Smooth muscle cell (in vitro differentiated cells): Measurements from ENCODE around the gene MAST4. TPM values are rescaled to one million over a fixed set of nuclear protein-coding genes. Genes with fewer than 3 reads are reported as not detected.

Source experiments
- DNase-seq: peaks from one replicate; lab custom pipeline; 2025; ENCODE audit not compliant: unreplicated experiment; lab: John Stamatoyannopoulos, UW
- H2AFZ ChIP-seq: fragments of 200-600 bp; sonication (generic); 2 replicates; pipeline ENCODE4 v1.6.0; 2016; ENCODE audit warnings: antibody characterized with exemption, low read depth, mild to moderate bottlenecking
- H3F3A ChIP-seq: fragments of 200-600 bp; sonication (generic); 2 replicates; pipeline ENCODE4 v1.6.0; 2017; ENCODE audit warnings: antibody characterized with exemption, low read depth
- H3K27ac ChIP-seq: fragments of 200-600 bp; sonication (generic); 2 replicates; pipeline ENCODE4 v1.5.1; 2016; ENCODE audit warnings: low read depth, mild to moderate bottlenecking
- H3K27me3 ChIP-seq: fragments of 200-600 bp; sonication (generic); 2 replicates; pipeline ENCODE4 v1.6.1; 2016; ENCODE audit warnings: low read depth, mild to moderate bottlenecking
- H3K36me3 ChIP-seq: fragments of 200-600 bp; sonication (generic); 2 replicates; pipeline ENCODE4 v1.5.1; 2016; ENCODE audit warnings: low read depth
- H3K4me1 ChIP-seq: fragments of 200-600 bp; sonication (generic); 2 replicates; pipeline ENCODE4 v1.5.1; 2016; ENCODE audit warnings: low read depth
- H3K4me2 ChIP-seq: fragments of 200-600 bp; sonication (generic); 2 replicates; pipeline ENCODE4 v1.6.0; 2016; ENCODE audit warnings: mild to moderate bottlenecking
- H3K4me3 ChIP-seq: fragments of 200-600 bp; sonication (generic); 2 replicates; pipeline ENCODE4 v1.5.1; 2016; ENCODE audit warnings: mild to moderate bottlenecking
- H3K79me2 ChIP-seq: fragments of 200-600 bp; sonication (generic); 2 replicates; pipeline ENCODE4 v1.6.0; 2016; ENCODE audit warnings: low read depth, mild to moderate bottlenecking
- H3K9ac ChIP-seq: fragments of 200-600 bp; sonication (generic); 2 replicates; pipeline ENCODE4 v1.6.0; 2016; ENCODE audit warnings: low read depth
- H3K9me3 ChIP-seq: fragments of 200-600 bp; sonication (generic); replicated peaks from 2 replicates; pipeline ENCODE4 v1.5.1; 2016; ENCODE audit warnings: low read depth
- H4K20me1 ChIP-seq: fragments of 200-600 bp; sonication (generic); 2 replicates; pipeline ENCODE4 v1.6.0; 2016; ENCODE audit warnings: low read depth
- CTCF ChIP-seq: fragments of 200-600 bp; sonication (generic); IDR thresholded peaks from 2 replicates; pipeline ENCODE4 v1.5.1; 2017; ENCODE audit warnings: borderline replicate concordance, mild to moderate bottlenecking, antibody characterized with exemption; ENCODE audit not compliant: insufficient read depth, poor library complexity, severe bottlenecking
- WGBS: methylation state at CpG from one replicate; pipeline ENCODE4 v1.1.7; 2016; ENCODE audit warnings: low lambda C conversion rate; 5-methylcytosine and 5-hydroxymethylcytosine counted together
- polyA plus RNA-seq: library from polyadenylated mRNA; unstranded; fragments of >200 nt; fragmentation: Nextera tagmentation; extraction: Ambion mirVana; gene quantifications from 2 replicates; pipeline ENCODE4 v1.2.1, GENCODE V29; 2016
- total RNA-seq: library from RNA; depleted of rRNA; stranded (reverse); fragments of >200 nt; gene quantifications from 2 replicates; pipeline ENCODE4 v1.2.3, GENCODE V29; 2014

Gene MAST4
- total and polyA plus RNA-seq, 2 experiments from 2014 or later = 6.3 to 24.0 TPM

GRCh38 chr5:66972004-66972403 is 375.8 kb downstream of the MAST4 start:
- no peaks in the 10 kb centered on the region for H3K27me3 ChIP-seq
- H3K36me3 ChIP-seq = no peaks in the 10 kb centered on the region
- no peak overlapping the region for H3K4me3 ChIP-seq
- H3K79me2 ChIP-seq = no peaks in the 10 kb centered on the region
- H3K4me1 ChIP-seq = no peaks in the 10 kb centered on the region
- no peak for DNase-seq
- no peak for TF ChIP-seq CTCF
- no peak overlapping the region for H2AFZ ChIP-seq
- WGBS = 91% methylated on average over 2 of the region's 2 CpGs
- H3K27ac ChIP-seq = no peak overlapping the region
- H3F3A ChIP-seq = no peaks in the 10 kb centered on the region
- H4K20me1 ChIP-seq = no peaks in the 10 kb centered on the region
- no peak overlapping the region for H3K9ac ChIP-seq
- H3K4me2 ChIP-seq = no peak overlapping the region
- no peaks in the 10 kb centered on the region for H3K9me3 ChIP-seq

GRCh38 chr5:66974256-66974655 is 378.1 kb downstream of the MAST4 start:
- peaks cover 5% of the 10 kb centered on the region for H3K27me3 ChIP-seq
- H3K79me2 ChIP-seq = no peaks in the 10 kb centered on the region
- H3K9ac ChIP-seq = no peak overlapping the region
- no peaks in the 10 kb centered on the region for H3K4me1 ChIP-seq
- TF ChIP-seq CTCF = no peak
- H3K4me3 ChIP-seq = no peak overlapping the region
- no peaks in the 10 kb centered on the region for H3K9me3 ChIP-seq
- H3K27ac ChIP-seq = no peak overlapping the region
- H3F3A ChIP-seq = no peaks in the 10 kb centered on the region
- H2AFZ ChIP-seq = no peak overlapping the region
- H3K4me2 ChIP-seq = no peak overlapping the region
- no peaks in the 10 kb centered on the region for H3K36me3 ChIP-seq
- no peak for DNase-seq
- 58% methylated on average over 6 of the region's 6 CpGs for WGBS
- no peaks in the 10 kb centered on the region for H4K20me1 ChIP-seq

- TF ChIP-seq CTCF = no peak
- 94% methylated on average over 4 of the region's 4 CpGs for WGBS
- Histone ChIP-seq H3K4me3 (no peak overlapping the region), H3K27ac (no peak overlapping the region), H3K9me3 (no peaks in the 10 kb centered on the region), H3K79me2 (no peaks in the 10 kb centered on the region), H3F3A (no peaks in the 10 kb centered on the region), H3K4me1 (peaks cover 4% of the 10 kb centered on the region), H3K36me3 (no peaks in the 10 kb centered on the region), H3K9ac (no peak overlapping the region), H2AFZ (no peak overlapping the region), H4K20me1 (no peaks in the 10 kb centered on the region), H3K27me3 (peaks cover 5% of the 10 kb centered on the region), H3K4me2 (no peak overlapping the region)
- DNase-seq = no peak
Observed at GRCh38 chr5:66976108-66976507, 379.9 kb downstream of the MAST4 start.

- Histone ChIP-seq H3K36me3 (no peaks in the 10 kb centered on the region), H3K4me2 (no peak overlapping the region), H3K4me1 (peaks cover 4% of the 10 kb centered on the region), H2AFZ (no peak overlapping the region), H3F3A (no peaks in the 10 kb centered on the region), H3K9ac (no peak overlapping the region), H3K27ac (no peak overlapping the region), H3K27me3 (peaks cover 5% of the 10 kb centered on the region), H4K20me1 (no peaks in the 10 kb centered on the region), H3K4me3 (no peak overlapping the region), H3K9me3 (no peaks in the 10 kb centered on the region), H3K79me2 (no peaks in the 10 kb centered on the region)
- no peak for DNase-seq
- no peak for TF ChIP-seq CTCF
- 84% methylated on average over 3 of the region's 3 CpGs for WGBS
Observed at GRCh38 chr5:66979738-66980137, 383.5 kb downstream of the MAST4 start.
